ENCODE results near the gene CXXC4.

CXXC4 gene

GRCh38 chr4:104494822-104495559, at the start of gene CXXC4:
CXXC4 (minus strand) TSS chr4:104494894; CDS start chr4:104491802, 3,092 bp downstream.
- in situ Hi-C loops (cut with MboI; ENCODE audit: low sequenced_read_pairs), result no loop called here

DNA sequence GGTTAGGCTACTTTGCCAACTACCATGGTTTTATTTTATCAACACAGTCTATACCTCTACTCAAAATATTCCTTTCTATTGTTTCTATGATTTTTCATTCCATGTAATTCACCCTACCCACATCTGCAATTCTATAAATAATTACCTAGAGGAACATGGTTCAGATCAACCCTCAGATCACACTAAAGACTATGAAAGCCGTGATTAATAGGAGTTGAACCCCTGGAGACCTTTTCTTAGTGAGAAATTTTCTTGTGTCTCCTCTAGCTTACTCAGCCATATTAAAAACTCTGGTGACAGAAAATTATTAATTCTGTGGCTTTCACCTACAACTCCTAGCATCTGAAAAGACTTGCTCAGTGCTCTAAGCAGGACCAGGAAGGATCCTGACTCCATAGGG, 38.5 kb upstream of the CXXC4 start:
- in situ Hi-C loops (cut with MboI; ENCODE audit: low sequenced_read_pairs), result no loop called here

GRCh38 chr4:104532677-104533076, 38.0 kb upstream of the CXXC4 start:
- in situ Hi-C loops (cut with MboI; ENCODE audit: low sequenced_read_pairs), result no loop called here

- in situ Hi-C loops (cut with MboI; ENCODE audit: low sequenced_read_pairs), result no loop called here
Measured at GRCh38 chr4:104531390-104531789, 36.7 kb upstream of the CXXC4 start.

DNA sequence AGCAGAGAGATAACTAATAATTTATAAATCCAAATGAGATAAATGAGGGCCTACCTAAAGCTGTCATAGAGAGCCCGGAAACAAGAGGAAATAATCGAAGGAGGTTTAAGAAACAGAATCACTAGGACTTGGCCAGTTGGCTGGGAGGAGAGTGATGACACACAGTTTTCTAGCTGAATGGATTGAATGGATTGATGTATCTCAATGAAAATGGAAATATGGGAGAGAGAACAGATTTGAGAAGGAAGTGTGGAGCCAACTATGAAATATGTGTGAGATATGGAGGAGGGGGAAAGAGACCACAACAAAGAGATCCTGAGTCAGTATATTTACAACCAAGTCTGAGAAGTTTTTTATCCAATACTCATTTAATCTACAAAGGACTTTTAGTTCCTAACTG, 35.7 kb upstream of the CXXC4 start:
- in situ Hi-C loops (cut with MboI; ENCODE audit: low sequenced_read_pairs), result no loop called here

- in situ Hi-C loops (cut with MboI; ENCODE audit: low sequenced_read_pairs), result no loop called here
Measured at GRCh38 chr4:104524591-104524990, 29.9 kb upstream of the CXXC4 start.

GRCh38 chr4:104524026-104524425, 29.3 kb upstream of the CXXC4 start:
- in situ Hi-C loops (cut with MboI; ENCODE audit: low sequenced_read_pairs), result no loop called here

GRCh38 chr4:104519588-104519987, 24.9 kb upstream of the CXXC4 start:
- in situ Hi-C loops (cut with MboI; ENCODE audit: low sequenced_read_pairs), result no loop called here

- in situ Hi-C loops (cut with MboI; ENCODE audit: low sequenced_read_pairs), result no loop called here
Measured at GRCh38 chr4:104516884-104517283, 22.2 kb upstream of the CXXC4 start.

DNA sequence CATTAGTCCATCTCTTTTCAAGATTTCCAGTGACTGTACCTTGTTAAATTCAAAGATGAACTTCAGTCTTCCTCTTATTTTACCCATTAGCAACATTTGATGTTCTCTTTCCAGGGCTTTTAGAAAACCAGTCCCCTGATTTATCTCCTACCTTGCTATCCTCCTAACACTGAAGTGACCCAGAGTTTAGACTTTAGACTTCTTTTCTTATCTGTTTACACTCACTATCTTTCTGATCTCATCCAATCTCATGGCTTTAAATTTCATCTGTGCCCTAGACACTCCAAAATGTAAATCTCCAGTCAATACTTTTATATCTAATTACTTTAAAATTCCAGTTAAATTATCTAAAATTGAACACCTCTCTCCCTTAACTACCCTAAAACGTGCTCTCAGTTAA, 13.5 kb upstream of the CXXC4 start:
- in situ Hi-C loops (cut with MboI; ENCODE audit: low sequenced_read_pairs), result no loop called here

DNA sequence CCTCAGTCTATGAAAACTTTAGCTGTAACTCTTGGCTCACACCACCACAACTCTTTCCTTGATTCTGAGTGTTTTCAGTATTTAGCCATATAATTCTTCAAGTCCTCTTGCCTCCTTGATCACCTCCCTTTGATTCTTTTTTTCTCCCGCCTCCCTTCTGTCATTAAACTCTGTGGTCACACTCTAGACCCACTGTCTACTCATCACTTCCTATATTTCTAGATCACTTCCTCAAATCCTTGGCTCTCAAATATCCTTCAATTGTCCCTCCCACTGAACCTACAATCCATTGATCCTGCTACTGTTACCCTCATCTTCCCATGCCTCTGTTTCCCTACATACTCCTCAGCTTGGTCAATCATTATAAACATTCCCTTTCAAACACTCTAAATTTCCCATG, 12.4 kb upstream of the CXXC4 start:
- in situ Hi-C loops (cut with MboI; ENCODE audit: low sequenced_read_pairs), result no loop called here

DNA sequence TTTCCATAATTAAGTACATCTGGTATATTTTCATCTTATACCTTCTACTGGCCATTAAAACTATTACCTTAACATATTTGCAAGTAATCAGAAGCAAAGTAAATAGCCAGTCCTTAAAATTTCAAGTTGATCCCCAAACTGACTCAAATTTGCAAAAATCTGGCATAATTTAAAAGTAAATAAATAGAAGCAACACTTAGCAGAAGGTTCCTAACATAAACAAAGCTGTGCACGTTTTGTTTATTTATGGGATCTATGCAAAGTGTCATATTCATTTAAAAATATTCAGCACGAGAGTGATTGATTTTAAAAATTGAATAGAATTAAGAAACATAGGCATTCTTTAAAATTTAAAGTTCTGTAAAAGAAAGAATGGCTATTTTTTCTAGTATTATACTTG, 9.8 kb upstream of the CXXC4 start:
- in situ Hi-C loops (cut with MboI; ENCODE audit: low sequenced_read_pairs), result no loop called here

DNA sequence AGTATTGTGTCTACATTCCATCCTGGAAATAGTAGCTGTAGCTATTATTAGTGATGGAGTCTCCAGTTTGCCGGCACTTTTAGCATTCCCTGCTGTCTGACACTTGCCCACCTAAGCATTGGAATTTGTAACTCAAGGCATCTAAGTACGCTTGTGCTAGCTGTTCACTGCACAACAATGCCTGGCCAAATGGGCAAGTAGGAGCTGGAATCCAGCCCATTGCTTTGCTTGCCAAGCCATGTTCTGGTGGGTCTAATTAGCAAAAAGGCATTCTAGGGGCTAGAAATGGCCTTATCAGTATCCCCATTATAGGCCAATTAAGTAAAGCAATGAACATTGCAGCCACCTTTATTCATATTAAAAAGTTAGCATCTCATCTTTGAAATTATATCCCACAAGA, 7.8 kb upstream of the CXXC4 start:
- in situ Hi-C loops (cut with MboI; ENCODE audit: low sequenced_read_pairs), result no loop called here

GRCh38 chr4:104501290-104501689, 6.6 kb upstream of the CXXC4 start:
- in situ Hi-C loops (cut with MboI; ENCODE audit: low sequenced_read_pairs), result no loop called here

- in situ Hi-C loops (cut with MboI; ENCODE audit: low sequenced_read_pairs), result no loop called here
Measured at GRCh38 chr4:104500442-104500841, 5.7 kb upstream of the CXXC4 start.

DNA sequence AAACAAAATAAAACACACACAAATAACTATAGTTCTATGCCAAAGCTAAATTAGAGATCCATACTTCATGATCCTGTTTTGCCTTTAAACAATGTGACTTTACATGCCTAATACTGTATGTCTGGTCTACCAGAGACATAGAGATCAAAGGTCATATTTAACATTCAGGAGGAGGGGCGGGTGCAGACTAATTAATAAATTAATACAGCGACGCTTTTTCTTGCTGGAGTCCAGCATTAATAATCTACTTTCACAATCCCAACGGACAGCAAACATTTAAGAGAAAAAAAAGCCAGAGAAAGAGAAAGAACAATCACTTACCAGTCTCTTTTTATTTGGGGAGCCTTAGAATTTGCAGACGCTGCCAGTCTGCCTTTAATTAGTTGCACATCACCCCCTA, 509 bp downstream of the CXXC4 start:
- in situ Hi-C loops (cut with MboI; ENCODE audit: low sequenced_read_pairs), result no loop called here

GRCh38 chr4:104493081-104493831, 1.4 kb downstream of the CXXC4 start:
- in situ Hi-C loops (cut with MboI; ENCODE audit: low sequenced_read_pairs), result no loop called here

GRCh38 chr4:104492183-104492771, 2.4 kb downstream of the CXXC4 start:
- in situ Hi-C loops (cut with MboI; ENCODE audit: low sequenced_read_pairs), result no loop called here

DNA sequence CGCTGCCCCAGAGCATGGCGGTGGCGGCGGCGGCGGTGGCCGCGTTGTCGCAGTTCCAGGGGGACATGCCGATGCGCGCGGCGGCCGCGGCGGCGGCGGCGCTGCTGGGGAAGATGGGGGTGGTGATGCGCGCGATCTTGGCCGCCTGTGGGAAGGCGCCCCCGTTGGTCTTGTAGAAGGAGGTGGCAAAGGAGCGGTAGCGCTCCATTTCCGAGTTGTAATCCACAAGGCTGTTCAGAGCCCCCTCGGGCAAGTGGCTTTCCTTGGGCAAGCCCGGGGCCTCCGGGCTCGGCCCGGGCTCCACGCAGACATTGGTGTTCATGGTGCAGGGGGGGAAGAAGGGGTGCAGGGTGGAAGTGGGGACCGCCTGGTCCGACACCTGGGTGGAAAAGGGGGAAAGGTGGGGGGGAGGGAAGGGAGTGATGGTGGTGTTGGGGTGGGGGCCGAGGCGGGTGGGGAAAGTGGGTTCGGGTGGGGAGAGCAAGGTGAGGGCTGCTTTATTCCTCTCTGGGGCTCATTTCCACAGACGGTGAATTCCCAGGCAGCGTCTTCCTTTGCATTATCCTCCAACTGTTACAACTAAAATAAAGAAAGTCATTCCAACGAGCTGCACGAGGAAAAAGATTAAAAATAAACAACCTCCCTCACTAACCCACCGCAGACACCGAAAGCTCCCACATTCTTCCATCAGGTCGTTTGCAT, 3.1 kb downstream of the CXXC4 start:
- in situ Hi-C loops (cut with MboI; ENCODE audit: low sequenced_read_pairs), result no loop called here

DNA sequence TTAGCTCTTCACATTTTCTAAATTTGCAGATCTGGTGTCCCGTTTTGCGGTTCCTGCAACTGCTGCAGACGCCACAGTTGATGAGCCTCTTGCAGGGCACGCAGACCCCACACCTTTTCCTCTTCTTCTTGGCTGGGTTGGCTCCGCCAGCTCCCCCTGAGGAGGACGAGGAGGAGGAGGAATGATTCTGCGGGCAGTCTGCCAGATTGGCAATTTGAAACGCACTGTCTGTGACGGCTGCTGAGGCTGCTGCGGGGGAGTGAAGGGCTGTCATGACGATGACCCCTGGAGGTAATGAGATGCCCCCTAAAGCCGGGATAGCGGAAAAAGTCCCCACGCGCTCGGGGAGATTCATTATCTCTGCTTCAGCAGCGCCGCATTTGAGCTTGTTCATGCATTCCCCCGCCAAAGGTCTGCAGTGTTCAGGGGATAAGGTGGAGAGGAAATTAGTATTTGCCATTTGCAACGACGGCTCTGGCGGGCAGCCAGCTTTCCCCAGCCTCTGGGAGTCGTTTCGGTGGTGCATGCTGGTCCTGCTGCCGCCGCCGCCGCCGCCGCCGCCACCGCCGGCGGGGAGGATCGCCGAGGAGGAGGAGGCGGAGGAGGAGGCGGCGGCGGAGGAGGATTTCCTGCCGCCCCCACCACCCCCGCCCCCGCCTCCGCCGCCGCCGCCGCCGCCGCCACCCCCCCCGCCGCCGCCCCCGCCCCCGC, 3.8 kb downstream of the CXXC4 start:
- in situ Hi-C loops (cut with MboI; ENCODE audit: low sequenced_read_pairs), result no loop called here
